Trophoblast cell (in vitro differentiated cells and primary cell): Measurements from ENCODE around the gene RIPPLY1.

ENCODE experiments used
- DNase-seq, 2 donors: peaks; one replicate each; pipeline ENCODE4 v3.0.0-alpha.2; 2016
- H2AFZ ChIP-seq: 2 replicates; pipeline ENCODE4 v1.6.1; 2013; ENCODE audit warnings: low read length, moderate library complexity, mild to moderate bottlenecking; ENCODE audit not compliant: insufficient read depth, poor library complexity
- H2AK5ac ChIP-seq: 2 replicates; pipeline ENCODE4 v1.6.1; 2013; ENCODE audit warnings: mild to moderate bottlenecking, low read length
- H2BK120ac ChIP-seq: 2 replicates; pipeline ENCODE4 v1.6.1; 2013; ENCODE audit warnings: low read length, mild to moderate bottlenecking, moderate library complexity; ENCODE audit not compliant: insufficient read depth, poor library complexity
- H2BK12ac ChIP-seq: 2 replicates; pipeline ENCODE4 v1.6.1; 2013; ENCODE audit warnings: mild to moderate bottlenecking, low read length, moderate library complexity
- H2BK5ac ChIP-seq: 2 replicates; pipeline ENCODE4 v1.6.1; 2013; ENCODE audit warnings: low read length, low read depth, moderate library complexity, mild to moderate bottlenecking; ENCODE audit not compliant: poor library complexity
- H3K14ac ChIP-seq: 2 replicates; pipeline ENCODE4 v1.6.1; 2013; ENCODE audit warnings: mild to moderate bottlenecking, low read length
- H3K18ac ChIP-seq: 2 replicates; pipeline ENCODE4 v1.6.1; 2013; ENCODE audit warnings: mild to moderate bottlenecking, low read length
- H3K23ac ChIP-seq: 2 replicates; pipeline ENCODE4 v1.6.1; 2013; ENCODE audit warnings: low read length
- H3K27ac ChIP-seq: 2 replicates; pipeline ENCODE4 v1.5.1; 2013; ENCODE audit warnings: low read depth, mild to moderate bottlenecking, inconsistent platforms, low read length, moderate library complexity
- H3K27me3 ChIP-seq: 2 replicates; pipeline ENCODE4 v1.6.1; 2013; ENCODE audit warnings: inconsistent platforms, mild to moderate bottlenecking, low read length, moderate library complexity; ENCODE audit not compliant: insufficient read depth
- H3K36me3 ChIP-seq, 2 experiments: 1 replicate in 1 of 2; 2 replicates in 1 of 2; pipeline ENCODE4 v1.6.1; 2013; ENCODE audit warnings: low read length in 2 of 2, mild to moderate bottlenecking in 2 of 2, moderate library complexity in 1 of 2; ENCODE audit not compliant: insufficient read depth in 2 of 2, control insufficient read depth in 1 of 2
- H3K4ac ChIP-seq: 2 replicates; pipeline ENCODE4 v1.6.1; 2013; ENCODE audit warnings: low read depth, mild to moderate bottlenecking, low read length, moderate library complexity
- H3K4me1 ChIP-seq, 2 experiments: 1 replicate in 1 of 2; 2 replicates in 1 of 2; pipeline ENCODE4 v1.6.1; 2013; ENCODE audit warnings: low read length in 2 of 2, mild to moderate bottlenecking in 2 of 2, moderate library complexity in 1 of 2; ENCODE audit not compliant: insufficient read depth in 2 of 2, control insufficient read depth in 1 of 2
- H3K4me2 ChIP-seq: 2 replicates; pipeline ENCODE4 v1.6.1; 2013; ENCODE audit warnings: inconsistent platforms, mild to moderate bottlenecking, low read length, moderate library complexity
- H3K4me3 ChIP-seq: 2 replicates; pipeline ENCODE4 v1.5.1; 2013; ENCODE audit warnings: mild to moderate bottlenecking, low read depth, low read length, inconsistent platforms
- H3K79me1 ChIP-seq: one replicate; pipeline ENCODE4 v1.6.1; 2013; ENCODE audit warnings: low read length
- H3K79me2 ChIP-seq: 2 replicates; pipeline ENCODE4 v1.6.1; 2013; ENCODE audit warnings: low read length, mild to moderate bottlenecking; ENCODE audit not compliant: control insufficient read depth, insufficient read depth, poor library complexity
- H3K9ac ChIP-seq: 2 replicates; pipeline ENCODE4 v1.6.1; 2013; ENCODE audit warnings: mild to moderate bottlenecking, low read length
- H3K9me3 ChIP-seq: 2 replicates; pipeline ENCODE4 v1.6.1; 2013; ENCODE audit warnings: low read depth, mild to moderate bottlenecking, control low read depth, inconsistent platforms, low read length; ENCODE audit not compliant: insufficient read depth
- H4K12ac ChIP-seq: 2 replicates; pipeline ENCODE4 v1.6.1; 2013; ENCODE audit warnings: low read depth, mild to moderate bottlenecking, low read length, moderate library complexity
- H4K8ac ChIP-seq: 2 replicates; pipeline ENCODE4 v1.6.1; 2013; ENCODE audit warnings: low read depth, mild to moderate bottlenecking, low read length, moderate library complexity
- H4K91ac ChIP-seq: one replicate; pipeline ENCODE4 v1.6.1; 2013; ENCODE audit warnings: low read depth, mild to moderate bottlenecking, low read length, moderate library complexity
- WGBS: extraction: QIAGEN DNeasy Blood & Tissue Kit; methylation state at CpG from one replicate; pipeline ENCODE4 v1.1.7; 2013; ENCODE audit warnings: missing lambda C conversion rate; ENCODE audit not compliant: insufficient read length, insufficient coverage; ENCODE audit errors: extremely low coverage; 5-methylcytosine and 5-hydroxymethylcytosine counted together

The RIPPLY1 gene

GRCh38 chrX:106933538-106933961 is 30.4 kb upstream of the RIPPLY1 start:
- H3K79me2 ChIP-seq, result no peaks in the 10 kb centered on the region
- H3K23ac ChIP-seq, result no peak overlapping the region
- peak; percentile 59 to 80 for DNase-seq
- H3K27me3 ChIP-seq, result no peaks in the 10 kb centered on the region
- no peak overlapping the region for H2AK5ac ChIP-seq
- no peak overlapping the region for H3K4me2 ChIP-seq
- no peaks in the 10 kb centered on the region for H3K9me3 ChIP-seq
- H3K27ac ChIP-seq, result peak overlapping the region; percentile 76
- no peak overlapping the region for H3K4me3 ChIP-seq
- H3K36me3 ChIP-seq, result no peaks in the 10 kb centered on the region
- H2BK12ac ChIP-seq, result no peak overlapping the region
- no peak overlapping the region for H2AFZ ChIP-seq
- H3K4ac ChIP-seq, result no peak overlapping the region
- no peak overlapping the region for H3K9ac ChIP-seq
- WGBS, result no CpG with 5 or more reads among the region's 3 CpGs
- H3K79me1 ChIP-seq, result peaks cover 5% of the 10 kb centered on the region
- H4K8ac ChIP-seq, result peak overlapping the region; percentile 12
- H4K12ac ChIP-seq, result no peak overlapping the region
- no peak overlapping the region for H2BK120ac ChIP-seq
- H2BK5ac ChIP-seq, result peak overlapping the region; percentile 62
- H4K91ac ChIP-seq, result peak overlapping the region; percentile 49
- H3K4me1 ChIP-seq, result peaks cover 17 to 18% of the 10 kb centered on the region in 2 experiments
- peak overlapping the region; percentile 54 for H3K14ac ChIP-seq
- peak overlapping the region; percentile 57 for H3K18ac ChIP-seq

- Histone ChIP-seq H2AK5ac (no peak overlapping the region), H4K8ac (peak overlapping the region; percentile 12), H2BK5ac (peak overlapping the region; percentile 62), H4K12ac (no peak overlapping the region), H3K4ac (no peak overlapping the region), H3K23ac (no peak overlapping the region), H3K27ac (peak overlapping the region; percentile 76), H3K4me2 (no peak overlapping the region), H2BK120ac (no peak overlapping the region), H3K14ac (peak overlapping the region; percentile 54), H3K79me1 (peaks cover 5% of the 10 kb centered on the region), H3K9ac (no peak overlapping the region), H3K9me3 (no peaks in the 10 kb centered on the region), H4K91ac (peak overlapping the region; percentile 49), H3K4me3 (no peak overlapping the region), H2AFZ (no peak overlapping the region), H3K18ac (peak overlapping the region; percentile 57), H3K79me2 (no peaks in the 10 kb centered on the region), H2BK12ac (no peak overlapping the region), H3K36me3 (no peaks in the 10 kb centered on the region), H3K27me3 (no peaks in the 10 kb centered on the region), H3K4me1 (peaks cover 17 to 18% of the 10 kb centered on the region in 2 experiments)
- DNase-seq, result peak; percentile 81 to 94
- WGBS, result no CpG with 5 or more reads among the region's 6 CpGs
Observed at GRCh38 chrX:106932960-106933537, 29.9 kb upstream of the RIPPLY1 start.

- no peak overlapping the region for H2BK120ac ChIP-seq
- no CpG with 5 or more reads among the region's 4 CpGs for WGBS
- H3K9me3 ChIP-seq, result no peaks in the 10 kb centered on the region
- peaks cover 5% of the 10 kb centered on the region for H3K79me1 ChIP-seq
- H2BK5ac ChIP-seq, result peak overlapping the region; percentile 38
- no peak overlapping the region for H3K4me2 ChIP-seq
- H4K12ac ChIP-seq, result no peak overlapping the region
- H4K91ac ChIP-seq, result no peak overlapping the region
- no peak overlapping the region for H2AK5ac ChIP-seq
- H3K27ac ChIP-seq, result peak overlapping the region; percentile 76
- H3K79me2 ChIP-seq, result no peaks in the 10 kb centered on the region
- peak; percentile 43 to 73 for DNase-seq
- H2AFZ ChIP-seq, result no peak overlapping the region
- H3K14ac ChIP-seq, result no peak overlapping the region
- H3K36me3 ChIP-seq, result no peaks in the 10 kb centered on the region
- no peak overlapping the region for H3K4me3 ChIP-seq
- no peak overlapping the region for H3K9ac ChIP-seq
- H3K23ac ChIP-seq, result no peak overlapping the region
- peaks cover 17 to 18% of the 10 kb centered on the region in 2 experiments for H3K4me1 ChIP-seq
- H3K27me3 ChIP-seq, result no peaks in the 10 kb centered on the region
- no peak overlapping the region for H2BK12ac ChIP-seq
- H3K4ac ChIP-seq, result no peak overlapping the region
- no peak overlapping the region for H4K8ac ChIP-seq
- H3K18ac ChIP-seq, result no peak overlapping the region
Observed at GRCh38 chrX:106932492-106932923, 29.4 kb upstream of the RIPPLY1 start.

GRCh38 chrX:106931831-106932491 is 28.8 kb upstream of the RIPPLY1 start:
- H3K36me3 ChIP-seq, result no peaks in the 10 kb centered on the region
- H2AK5ac ChIP-seq, result no peak overlapping the region
- peaks cover 18 to 19% of the 10 kb centered on the region in 2 experiments for H3K4me1 ChIP-seq
- no peak overlapping the region for H3K23ac ChIP-seq
- H3K14ac ChIP-seq, result no peak overlapping the region
- no peaks in the 10 kb centered on the region for H3K9me3 ChIP-seq
- H3K4me2 ChIP-seq, result no peak overlapping the region
- H4K12ac ChIP-seq, result no peak overlapping the region
- H3K79me1 ChIP-seq, result peaks cover 5% of the 10 kb centered on the region
- no peak overlapping the region for H2BK12ac ChIP-seq
- H3K79me2 ChIP-seq, result no peaks in the 10 kb centered on the region
- H3K4ac ChIP-seq, result no peak overlapping the region
- peak overlapping the region; percentile 9 for H2AFZ ChIP-seq
- no peaks in the 10 kb centered on the region for H3K27me3 ChIP-seq
- no peak overlapping the region for H3K4me3 ChIP-seq
- H4K8ac ChIP-seq, result peak overlapping the region; percentile 9
- no CpG with 5 or more reads among the region's 3 CpGs for WGBS
- peak overlapping the region; percentile 45 for H2BK120ac ChIP-seq
- H4K91ac ChIP-seq, result no peak overlapping the region
- peak overlapping the region; percentile 10 for H2BK5ac ChIP-seq
- H3K9ac ChIP-seq, result no peak overlapping the region
- peak overlapping the region; percentile 41 for H3K27ac ChIP-seq
- peak; percentile 31 to 76 for DNase-seq
- no peak overlapping the region for H3K18ac ChIP-seq
